K562 (cell line): ENCODE results near the gene PPP3CB. TPM values are rescaled to one million over a fixed set of nuclear protein-coding genes. Genes with fewer than 3 reads are reported as not detected.
A peak's percentile ranks its signal among the peaks of the same experiment; 100 is the strongest.

ENCODE experiments used
- BACH1 ChIP-seq: fragments of 200-800 bp; sonication (Bioruptor generic); IDR thresholded peaks from 2 replicates; pipeline ENCODE4 v1.6.1; 2016; ENCODE audit warnings: missing genetic modification characterization, missing compliant biosample characterization
- CBFA2T2 ChIP-seq: fragments of 450-650 bp; conservative IDR thresholded peaks from 2 replicates; pipeline ENCODE4 v1.6.1; 2017; ENCODE audit warnings: mild to moderate bottlenecking
- CBX1 ChIP-seq: sonication (generic); IDR thresholded peaks from 2 replicates; pipeline ENCODE4 v1.6.1; 2016; ENCODE audit warnings: antibody characterized with exemption, low read depth, mild to moderate bottlenecking
- DIDO1 ChIP-seq: fragments of 450-650 bp; IDR thresholded peaks from 2 replicates; pipeline ENCODE4 v1.6.1; 2016; ENCODE audit warnings: low read depth, missing biosample characterization, missing genetic modification characterization
- EWSR1 ChIP-seq: fragments of 450-650 bp; IDR thresholded peaks from 2 replicates; pipeline ENCODE4 v1.6.1; 2018; ENCODE audit warnings: borderline replicate concordance, mild to moderate bottlenecking, low read depth, moderate library complexity; ENCODE audit not compliant: partially characterized antibody
- JUND ChIP-seq, 2 experiments: IDR thresholded peaks; 2 replicates in 1 of 2; 3 replicates in 1 of 2; pipeline ENCODE4 v1.6.1; 2011; ENCODE audit warnings: borderline replicate concordance in 2 of 2, low read depth in 2 of 2, low read length in 2 of 2, improper control_type of control experiment in 1 of 2, missing biosample characterization in 1 of 2, missing genetic modification characterization in 1 of 2, missing genetic modification reagents in 1 of 2
- MBD2 ChIP-seq: sonication (generic); IDR thresholded peaks from 2 replicates; pipeline ENCODE4 v1.6.1; 2016; ENCODE audit warnings: low read depth, borderline replicate concordance
- MTA2 ChIP-seq: fragments of 450-650 bp; IDR thresholded peaks from 2 replicates; pipeline ENCODE4 v1.6.1; 2016; ENCODE audit warnings: low read depth
- RAD51 ChIP-seq: fragments of 450-650 bp; IDR thresholded peaks from 2 replicates; pipeline ENCODE4 v1.7.1; 2016; ENCODE audit warnings: low read depth, mild to moderate bottlenecking, borderline replicate concordance
- SIN3A ChIP-seq, 2 experiments: fragments of 150-350 bp in 1 of 2; IDR thresholded peaks; 2 replicates each; pipeline ENCODE4 v1.6.1; 2011 to 2016; ENCODE audit warnings: borderline replicate concordance in 2 of 2, low read depth in 2 of 2, low read length in 2 of 2, mild to moderate bottlenecking in 2 of 2, moderate library complexity in 2 of 2; ENCODE audit not compliant: control insufficient read depth in 1 of 2
- SNAPC5 ChIP-seq: fragments of 250-450 bp; sonication (Bioruptor Pico); IDR thresholded peaks from 2 replicates; pipeline ENCODE4 v1.8.0; 2021; ENCODE audit warnings: moderate library complexity, mild to moderate bottlenecking, inconsistent platforms
- TCF3 ChIP-seq: sonication (generic); formaldehyde crosslinking; IDR thresholded peaks from 2 replicates; pipeline ENCODE4 v1.4.0; 2020; ENCODE audit warnings: mild to moderate bottlenecking, missing genetic modification reagents
- YBX1 ChIP-seq: fragments of 450-650 bp; IDR thresholded peaks from 2 replicates; pipeline ENCODE4 v1.7.1; 2016; ENCODE audit warnings: mild to moderate bottlenecking
- ZNF316 ChIP-seq: fragments of 450-650 bp; IDR thresholded peaks from 2 replicates; pipeline ENCODE4 v1.6.1; 2016
- ZNF347 ChIP-seq: fragments of 450-650 bp; formaldehyde crosslinking; IDR thresholded peaks from 2 replicates; pipeline ENCODE4 v1.4.0; 2020; ENCODE audit warnings: low read depth, mild to moderate bottlenecking, moderate library complexity
- ZNF740 ChIP-seq, 3 experiments: fragments of 200-800 bp in 1 of 3; sonication (Bioruptor generic) in 1 of 3; sonication (generic) in 1 of 3; formaldehyde crosslinking in 1 of 3; IDR thresholded peaks; 2 replicates each; pipeline versions ENCODE4 v1.6.1 to v1.8.0; 2016 to 2022; ENCODE audit warnings: mild to moderate bottlenecking in 2 of 3, missing compliant biosample characterization in 2 of 3, missing genetic modification characterization in 2 of 3, missing genetic modification reagents in 1 of 3
- ZNF766 ChIP-seq: fragments of 200-800 bp; sonication (Bioruptor generic); conservative IDR thresholded peaks from 2 replicates; pipeline ENCODE4 v1.6.1; 2016; ENCODE audit warnings: missing genetic modification characterization, missing compliant biosample characterization
- polyA plus RNA-seq, 8 experiments: library from polyadenylated mRNA; depleted of rRNA in 4 of 8; stranded (reverse) in 5 of 8; unstranded in 3 of 8; fragments of >200 nt; fragmentation: Nextera tagmentation in 2 of 8; fragmentation: Illumina TruSeq in 1 of 8; extraction: Ambion mirVana in 2 of 8; extraction: Trizol in 1 of 8; gene quantifications; 2 replicates each; pipeline versions ENCODE4 v1.2.1 to v1.2.3, GENCODE V29; 2011 to 2014; ENCODE audit warnings: inconsistent platforms in 1 of 8, missing spikeins in 1 of 8
- total RNA-seq, 7 experiments: library from RNA; depleted of rRNA in 6 of 7; stranded (reverse); fragments of >200 nt in 6 of 7; fragmentation: Illumina TruSeq in 2 of 7; extraction: Trizol in 2 of 7; gene quantifications; 2 replicates each; pipeline versions ENCODE4 v1.2.1 to v1.2.3, GENCODE V29; 2011 to 2021; ENCODE audit warnings: low replicate concordance in 1 of 7
- TF ChIP-seq, protein P1 (sequence below), 2 experiments: IDR thresholded peaks; 2 replicates each; pipeline ENCODE4 v1.6.1; 2012; ENCODE audit warnings: improper control_type of control experiment in 2 of 2, low read depth in 2 of 2, low read length in 2 of 2, borderline replicate concordance in 1 of 2
- TF ChIP-seq, protein P2 (sequence below): fragments of 450-650 bp; IDR thresholded peaks from 2 replicates; pipeline ENCODE4 v1.6.1; 2017; ENCODE audit warnings: antibody characterized with exemption, mild to moderate bottlenecking

The PPP3CB gene
- total and polyA plus RNA-seq, 9 of the 15 experiments (the other 6 are each of a cell fraction or from before 2014, with no cell fraction given): 9.6 to 27.6 (median 17.8) TPM

GRCh38 chr10:73517166-73517888 is 21.5 kb upstream of the PPP3CB start (continued):
- TF ChIP-seq, protein P1, sequence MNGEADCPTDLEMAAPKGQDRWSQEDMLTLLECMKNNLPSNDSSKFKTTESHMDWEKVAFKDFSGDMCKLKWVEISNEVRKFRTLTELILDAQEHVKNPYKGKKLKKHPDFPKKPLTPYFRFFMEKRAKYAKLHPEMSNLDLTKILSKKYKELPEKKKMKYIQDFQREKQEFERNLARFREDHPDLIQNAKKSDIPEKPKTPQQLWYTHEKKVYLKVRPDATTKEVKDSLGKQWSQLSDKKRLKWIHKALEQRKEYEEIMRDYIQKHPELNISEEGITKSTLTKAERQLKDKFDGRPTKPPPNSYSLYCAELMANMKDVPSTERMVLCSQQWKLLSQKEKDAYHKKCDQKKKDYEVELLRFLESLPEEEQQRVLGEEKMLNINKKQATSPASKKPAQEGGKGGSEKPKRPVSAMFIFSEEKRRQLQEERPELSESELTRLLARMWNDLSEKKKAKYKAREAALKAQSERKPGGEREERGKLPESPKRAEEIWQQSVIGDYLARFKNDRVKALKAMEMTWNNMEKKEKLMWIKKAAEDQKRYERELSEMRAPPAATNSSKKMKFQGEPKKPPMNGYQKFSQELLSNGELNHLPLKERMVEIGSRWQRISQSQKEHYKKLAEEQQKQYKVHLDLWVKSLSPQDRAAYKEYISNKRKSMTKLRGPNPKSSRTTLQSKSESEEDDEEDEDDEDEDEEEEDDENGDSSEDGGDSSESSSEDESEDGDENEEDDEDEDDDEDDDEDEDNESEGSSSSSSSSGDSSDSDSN (IDR thresholded peaks at IDR 0.05; ENCODE audit: borderline replicate concordance in 1 of 2, low read depth in 2 of 2, low read length in 2 of 2): peak; percentile 60 to 61; a peak in 1 of 4 replicates
- no peak for TF ChIP-seq DIDO1 (tag)
- no peak for TF ChIP-seq ZNF316
- TF ChIP-seq, protein P2, sequence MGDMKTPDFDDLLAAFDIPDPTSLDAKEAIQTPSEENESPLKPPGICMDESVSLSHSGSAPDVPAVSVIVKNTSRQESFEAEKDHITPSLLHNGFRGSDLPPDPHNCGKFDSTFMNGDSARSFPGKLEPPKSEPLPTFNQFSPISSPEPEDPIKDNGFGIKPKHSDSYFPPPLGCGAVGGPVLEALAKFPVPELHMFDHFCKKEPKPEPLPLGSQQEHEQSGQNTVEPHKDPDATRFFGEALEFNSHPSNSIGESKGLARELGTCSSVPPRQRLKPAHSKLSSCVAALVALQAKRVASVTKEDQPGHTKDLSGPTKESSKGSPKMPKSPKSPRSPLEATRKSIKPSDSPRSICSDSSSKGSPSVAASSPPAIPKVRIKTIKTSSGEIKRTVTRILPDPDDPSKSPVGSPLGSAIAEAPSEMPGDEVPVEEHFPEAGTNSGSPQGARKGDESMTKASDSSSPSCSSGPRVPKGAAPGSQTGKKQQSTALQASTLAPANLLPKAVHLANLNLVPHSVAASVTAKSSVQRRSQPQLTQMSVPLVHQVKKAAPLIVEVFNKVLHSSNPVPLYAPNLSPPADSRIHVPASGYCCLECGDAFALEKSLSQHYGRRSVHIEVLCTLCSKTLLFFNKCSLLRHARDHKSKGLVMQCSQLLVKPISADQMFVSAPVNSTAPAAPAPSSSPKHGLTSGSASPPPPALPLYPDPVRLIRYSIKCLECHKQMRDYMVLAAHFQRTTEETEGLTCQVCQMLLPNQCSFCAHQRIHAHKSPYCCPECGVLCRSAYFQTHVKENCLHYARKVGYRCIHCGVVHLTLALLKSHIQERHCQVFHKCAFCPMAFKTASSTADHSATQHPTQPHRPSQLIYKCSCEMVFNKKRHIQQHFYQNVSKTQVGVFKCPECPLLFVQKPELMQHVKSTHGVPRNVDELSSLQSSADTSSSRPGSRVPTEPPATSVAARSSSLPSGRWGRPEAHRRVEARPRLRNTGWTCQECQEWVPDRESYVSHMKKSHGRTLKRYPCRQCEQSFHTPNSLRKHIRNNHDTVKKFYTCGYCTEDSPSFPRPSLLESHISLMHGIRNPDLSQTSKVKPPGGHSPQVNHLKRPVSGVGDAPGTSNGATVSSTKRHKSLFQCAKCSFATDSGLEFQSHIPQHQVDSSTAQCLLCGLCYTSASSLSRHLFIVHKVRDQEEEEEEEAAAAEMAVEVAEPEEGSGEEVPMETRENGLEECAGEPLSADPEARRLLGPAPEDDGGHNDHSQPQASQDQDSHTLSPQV: peak; percentile 61
- peak; percentile 27; the same call in 1 of the 2 replicates for TF ChIP-seq RAD51
- TF ChIP-seq ZNF766: 0 out of 2 replicates have a peak, but pooled peaks have one; percentile 29
- TF ChIP-seq ZNF740 (CRISPR knock-in tag; IDR thresholded peaks at IDR 0.05): no peak
- no peak for TF ChIP-seq ZNF740 (tag; IDR thresholded peaks at IDR 0.05)
- peak; percentile 71 for TF ChIP-seq TCF3
- TF ChIP-seq BACH1: no peak
- peak; percentile 34; the same call in 1 of the 2 replicates for TF ChIP-seq ZNF347 (CRISPR knock-in tag)
- TF ChIP-seq EWSR1: no peak
- TF ChIP-seq MBD2: no peak
- TF ChIP-seq CBFA2T2: peak; percentile 56
- TF ChIP-seq SNAPC5 (CRISPR knock-in tag): no peak
- TF ChIP-seq JUND (IDR thresholded peaks at IDR 0.05; ENCODE audit: borderline replicate concordance, low read depth, low read length): peak; percentile 98
- peak; percentile 96; the same call in 2 of the 3 replicates for TF ChIP-seq JUND (tag; IDR thresholded peaks at IDR 0.05; ENCODE audit: borderline replicate concordance, low read depth, low read length)
- TF ChIP-seq SIN3A (IDR thresholded peaks at IDR 0.05; ENCODE audit: borderline replicate concordance in 2 of 2, control insufficient read depth in 1 of 2, low read depth in 2 of 2, low read length in 2 of 2): no peak
- TF ChIP-seq MTA2: peak; percentile 50; the same call in 1 of the 2 replicates
- no peak for TF ChIP-seq CBX1
- no peak for TF ChIP-seq YBX1
